ENCODE measurements around the gene WRAP53. TPM values are rescaled to one million over a fixed set of nuclear protein-coding genes. Genes with fewer than 3 reads are reported as not detected.
A peak's percentile ranks its signal among the peaks of the same experiment; 100 is the strongest.

WRAP53 gene
- polyA plus RNA-seq, 3 donors from 2014 or later = 18.5 to 24.8 (median 18.7) TPM

- H3K4me3 Mint-ChIP-seq = no peak overlapping the region
- DNase-seq = no peak
- no peak overlapping the region for H3K27ac Mint-ChIP-seq
- H3K9me3 Mint-ChIP-seq = no peaks in the 10 kb centered on the region
- H3K27me3 Mint-ChIP-seq (ENCODE audit: low read depth in 3 of 3) = peaks cover under 1 to 5% (median 4%) of the 10 kb centered on the region in 3 donors
- peaks cover 0 to 3% of the 10 kb centered on the region in 2 donors for H3K4me1 Mint-ChIP-seq
- peaks cover 0 to 4% (median 0%) of the 10 kb centered on the region in 3 donors for H3K36me3 Mint-ChIP-seq
Measured at GRCh38 chr17:7656958-7657609, 31.2 kb upstream of the WRAP53 start.

- Mint-ChIP-seq H3K9me3 (no peaks in the 10 kb centered on the region), H3K27me3 (ENCODE audit: low read depth in 3 of 3) (peaks cover 0 to 2% (median 0%) of the 10 kb centered on the region in 3 donors), H3K27ac (peak overlapping the region in 1 of 6 donors; percentile 29), H3K4me1 (no peaks in the 10 kb centered on the region), H3K4me3 (no peak overlapping the region), H3K36me3 (peaks cover 5 to 20% (median 15%) of the 10 kb centered on the region in 3 donors)
- DNase-seq = no peak
Measured at GRCh38 chr17:7667656-7668406, 20.4 kb upstream of the WRAP53 start.

GRCh38 chr17:7668482-7668881 lies 19.8 kb upstream of the WRAP53 start:
- Mint-ChIP-seq H3K27ac (no peak overlapping the region), H3K4me3 (no peak overlapping the region), H3K27me3 (ENCODE audit: low read depth in 3 of 3) (peaks cover 0 to 2% (median 0%) of the 10 kb centered on the region in 3 donors), H3K9me3 (peaks cover 0 to 3% (median 0%) of the 10 kb centered on the region in 6 donors), H3K4me1 (no peaks in the 10 kb centered on the region), H3K36me3 (peaks cover 10 to 25% (median 21%) of the 10 kb centered on the region in 3 donors)
- no peak for DNase-seq

- Mint-ChIP-seq H3K9me3 (peaks cover 0 to 3% (median 0%) of the 10 kb centered on the region in 6 donors), H3K27ac (no peak overlapping the region), H3K36me3 (peaks cover 17 to 39% (median 36%) of the 10 kb centered on the region in 3 donors), H3K27me3 (ENCODE audit: low read depth in 3 of 3) (peaks cover 0 to 2% (median 0%) of the 10 kb centered on the region in 3 donors), H3K4me1 (no peaks in the 10 kb centered on the region), H3K4me3 (no peak overlapping the region)
- DNase-seq = no peak
Measured at GRCh38 chr17:7673239-7673638, 15.0 kb upstream of the WRAP53 start.

- peaks cover 0 to 2% of the 10 kb centered on the region in 2 donors for H3K4me1 Mint-ChIP-seq
- no peak overlapping the region for H3K27ac Mint-ChIP-seq
- peaks cover 17 to 37% (median 36%) of the 10 kb centered on the region in 3 donors for H3K36me3 Mint-ChIP-seq
- no peaks in the 10 kb centered on the region for H3K27me3 Mint-ChIP-seq (ENCODE audit: low read depth in 3 of 3)
- no peak for DNase-seq
- H3K9me3 Mint-ChIP-seq = peaks cover 0 to 3% (median 0%) of the 10 kb centered on the region in 6 donors
- H3K4me3 Mint-ChIP-seq = no peak overlapping the region
Measured at GRCh38 chr17:7674934-7675333, 13.3 kb upstream of the WRAP53 start.

GRCh38 chr17:7676533-7676932 lies 11.7 kb upstream of the WRAP53 start:
- Mint-ChIP-seq H3K27me3 (ENCODE audit: low read depth in 3 of 3) (no peaks in the 10 kb centered on the region), H3K27ac (peak overlapping the region in 1 of 6 donors; percentile 47), H3K4me1 (peaks cover 0 to 3% of the 10 kb centered on the region in 2 donors), H3K4me3 (no peak overlapping the region), H3K36me3 (peaks cover 12 to 31% (median 30%) of the 10 kb centered on the region in 3 donors), H3K9me3 (peaks cover 0 to 3% (median 0%) of the 10 kb centered on the region in 6 donors)
- no peak for DNase-seq

- Mint-ChIP-seq H3K36me3 (peaks cover 12 to 27% (median 26%) of the 10 kb centered on the region in 3 donors), H3K9me3 (peaks cover 0 to 3% (median 0%) of the 10 kb centered on the region in 6 donors), H3K27ac (peak overlapping the region in 3 of 6 donors; percentile 23 to 26 (median 24)), H3K27me3 (ENCODE audit: low read depth in 3 of 3) (no peaks in the 10 kb centered on the region), H3K4me1 (peaks cover 4% of the 10 kb centered on the region in 2 donors), H3K4me3 (no peak overlapping the region)
- DNase-seq = no peak
Measured at GRCh38 chr17:7677388-7678067, 10.7 kb upstream of the WRAP53 start.

- no peaks in the 10 kb centered on the region for H3K9me3 Mint-ChIP-seq
- peaks cover 0 to under 1% (median 0%) of the 10 kb centered on the region in 3 donors for H3K36me3 Mint-ChIP-seq
- H3K27ac Mint-ChIP-seq = peak overlapping the region; percentile 99 to 100 (median 100)
- H3K4me3 Mint-ChIP-seq = peak overlapping the region; percentile 96 to 100 (median 98)
- peaks cover 12 to 17% (median 14%) of the 10 kb centered on the region in 3 donors for H3K27me3 Mint-ChIP-seq (ENCODE audit: low read depth in 3 of 3)
- DNase-seq = no peak
- peaks cover 44 to 62% of the 10 kb centered on the region in 2 donors for H3K4me1 Mint-ChIP-seq
Measured at GRCh38 chr17:7684851-7685532, 3.3 kb upstream of the WRAP53 start.

- H3K27me3 Mint-ChIP-seq (ENCODE audit: low read depth in 3 of 3) = peaks cover 12 to 17% (median 14%) of the 10 kb centered on the region in 3 donors
- peak overlapping the region; percentile 96 to 100 (median 98) for H3K4me3 Mint-ChIP-seq
- H3K9me3 Mint-ChIP-seq = no peaks in the 10 kb centered on the region
- DNase-seq = peak; percentile 89 to 94 (median 93)
- H3K4me1 Mint-ChIP-seq = peaks cover 46 to 67% of the 10 kb centered on the region in 2 donors
- H3K36me3 Mint-ChIP-seq = peaks cover 0 to 4% (median 0%) of the 10 kb centered on the region in 3 donors
- peak overlapping the region; percentile 99 to 100 (median 100) for H3K27ac Mint-ChIP-seq
Measured at GRCh38 chr17:7685533-7686221, 2.6 kb upstream of the WRAP53 start.

- peaks cover 12 to 17% (median 14%) of the 10 kb centered on the region in 3 donors for H3K27me3 Mint-ChIP-seq (ENCODE audit: low read depth in 3 of 3)
Measured at GRCh38 chr17:7686222-7687071, 1.8 kb upstream of the WRAP53 start.

GRCh38 chr17:7687072-7687907 lies 987 bp upstream of the WRAP53 start, which contains the start of gene TP53:
TSS of gene TP53 (minus strand) at chr17:7687490. CDS start at chr17:7676594, 10,896 bp downstream.
- Mint-ChIP-seq H3K4me1 (peaks cover 46 to 65% of the 10 kb centered on the region in 2 donors), H3K27ac (peak within 1 kb of the TSS; percentile 99 to 100 (median 100)), H3K4me3 (peak within 1 kb of the TSS; percentile 96 to 100 (median 98)), H3K27me3 (ENCODE audit: low read depth in 3 of 3) (peaks cover 12 to 17% (median 14%) of the 10 kb centered on the region in 3 donors), H3K9me3 (no peaks in the 10 kb centered on the region), H3K36me3 (peaks cover 0 to 4% (median 0%) of the 10 kb centered on the region in 3 donors)
- peak; percentile 86 to 89 (median 87) for DNase-seq

More at GRCh38 chr17:7686222-7687071, 1.8 kb upstream of the WRAP53 start:
- H3K4me1 Mint-ChIP-seq = peaks cover 46 to 67% of the 10 kb centered on the region in 2 donors
- no peaks in the 10 kb centered on the region for H3K9me3 Mint-ChIP-seq
- peaks cover 0 to 4% (median 0%) of the 10 kb centered on the region in 3 donors for H3K36me3 Mint-ChIP-seq
- DNase-seq = peak; percentile 89 to 91 (median 91)
- H3K4me3 Mint-ChIP-seq = peak overlapping the region; percentile 96 to 100 (median 98)
- peak overlapping the region; percentile 99 to 100 (median 100) for H3K27ac Mint-ChIP-seq
